A673 (cell line): Measurements from ENCODE around the gene UTY.

Source experiments
- EZH2 ChIP-seq: fragments of 200-600 bp; sonication (generic); IDR thresholded peaks from 2 replicates; pipeline ENCODE4 v1.6.1; 2017; ENCODE audit warnings: borderline replicate concordance, low read depth, mild to moderate bottlenecking, mixed read lengths, antibody characterized with exemption, low read length; ENCODE audit not compliant: poor library complexity, severe bottlenecking
- TF ChIP-seq, protein P1 (sequence below): fragments of 300-800, 200-600 bp; sonication (generic); conservative IDR thresholded peaks from 2 replicates; pipeline ENCODE4 v1.5.1; 2017; ENCODE audit warnings: low read depth, mild to moderate bottlenecking, antibody characterized with exemption, low read length, moderate library complexity, mixed read lengths

DNA sequence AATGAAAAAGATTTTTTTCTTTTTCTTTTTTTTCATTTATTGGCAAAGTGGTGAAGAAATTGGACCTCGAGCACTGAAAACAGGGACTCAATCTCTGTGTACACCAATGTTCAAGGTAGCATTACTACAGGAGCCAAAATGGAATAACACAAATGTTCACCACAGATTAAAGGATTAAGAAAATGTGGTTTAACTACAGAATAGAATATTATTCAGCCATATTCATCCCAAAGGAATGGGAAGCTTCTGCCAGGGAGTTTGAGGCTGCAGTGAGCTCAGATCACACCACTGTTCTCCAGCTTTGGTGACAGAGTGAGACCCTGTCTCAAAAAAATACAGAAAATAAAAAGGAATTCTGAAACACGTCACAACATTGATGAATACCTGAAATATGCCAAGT, 81.0 kb downstream of the UTY start:
- TF ChIP-seq, protein P1, sequence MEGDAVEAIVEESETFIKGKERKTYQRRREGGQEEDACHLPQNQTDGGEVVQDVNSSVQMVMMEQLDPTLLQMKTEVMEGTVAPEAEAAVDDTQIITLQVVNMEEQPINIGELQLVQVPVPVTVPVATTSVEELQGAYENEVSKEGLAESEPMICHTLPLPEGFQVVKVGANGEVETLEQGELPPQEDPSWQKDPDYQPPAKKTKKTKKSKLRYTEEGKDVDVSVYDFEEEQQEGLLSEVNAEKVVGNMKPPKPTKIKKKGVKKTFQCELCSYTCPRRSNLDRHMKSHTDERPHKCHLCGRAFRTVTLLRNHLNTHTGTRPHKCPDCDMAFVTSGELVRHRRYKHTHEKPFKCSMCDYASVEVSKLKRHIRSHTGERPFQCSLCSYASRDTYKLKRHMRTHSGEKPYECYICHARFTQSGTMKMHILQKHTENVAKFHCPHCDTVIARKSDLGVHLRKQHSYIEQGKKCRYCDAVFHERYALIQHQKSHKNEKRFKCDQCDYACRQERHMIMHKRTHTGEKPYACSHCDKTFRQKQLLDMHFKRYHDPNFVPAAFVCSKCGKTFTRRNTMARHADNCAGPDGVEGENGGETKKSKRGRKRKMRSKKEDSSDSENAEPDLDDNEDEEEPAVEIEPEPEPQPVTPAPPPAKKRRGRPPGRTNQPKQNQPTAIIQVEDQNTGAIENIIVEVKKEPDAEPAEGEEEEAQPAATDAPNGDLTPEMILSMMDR = no peak
- TF ChIP-seq EZH2 = no peak
